ENCODE measurements around the gene ERGIC3.
"Not testable (repeated sequence)": the region's sequence is repeated elsewhere in the genome, so short reads cannot be mapped to it uniquely, and the experiment has no call there.

ERGIC3 gene

DNA sequence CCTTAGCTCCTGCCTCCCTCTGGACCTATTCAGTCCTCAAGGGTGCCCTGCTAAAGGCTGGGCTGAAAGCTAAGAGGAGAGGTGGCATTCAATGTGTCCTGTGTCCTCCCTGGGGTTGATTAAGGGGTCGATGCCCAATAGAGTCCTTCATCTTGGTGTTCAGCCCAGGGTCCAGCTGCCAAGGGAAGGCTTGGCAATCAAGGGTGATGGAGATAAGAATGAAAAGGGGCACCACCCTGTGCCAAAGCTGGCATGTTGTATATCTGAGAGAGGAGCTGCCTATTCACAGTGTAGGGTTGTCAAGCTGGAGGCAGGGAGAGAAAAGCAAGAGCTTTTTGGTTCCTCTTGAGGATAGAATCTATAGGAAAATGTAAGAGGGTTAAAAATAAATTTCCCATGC is 24.8 kb upstream of the ERGIC3 start:
- no peak for DNase-seq (ENCODE audit: extremely low spot score, insufficient read length, low read depth)
- no peak for FAIRE-seq

GRCh38 chr20:35517767-35518166 is 24.1 kb upstream of the ERGIC3 start:
- FAIRE-seq; DNase-seq (ENCODE audit: extremely low spot score, insufficient read length, low read depth): not testable (repeated sequence)

GRCh38 chr20:35518955-35519354 is 22.9 kb upstream of the ERGIC3 start:
- FAIRE-seq (no peak), DNase-seq (ENCODE audit: extremely low spot score, insufficient read length, low read depth) (no peak)

DNA sequence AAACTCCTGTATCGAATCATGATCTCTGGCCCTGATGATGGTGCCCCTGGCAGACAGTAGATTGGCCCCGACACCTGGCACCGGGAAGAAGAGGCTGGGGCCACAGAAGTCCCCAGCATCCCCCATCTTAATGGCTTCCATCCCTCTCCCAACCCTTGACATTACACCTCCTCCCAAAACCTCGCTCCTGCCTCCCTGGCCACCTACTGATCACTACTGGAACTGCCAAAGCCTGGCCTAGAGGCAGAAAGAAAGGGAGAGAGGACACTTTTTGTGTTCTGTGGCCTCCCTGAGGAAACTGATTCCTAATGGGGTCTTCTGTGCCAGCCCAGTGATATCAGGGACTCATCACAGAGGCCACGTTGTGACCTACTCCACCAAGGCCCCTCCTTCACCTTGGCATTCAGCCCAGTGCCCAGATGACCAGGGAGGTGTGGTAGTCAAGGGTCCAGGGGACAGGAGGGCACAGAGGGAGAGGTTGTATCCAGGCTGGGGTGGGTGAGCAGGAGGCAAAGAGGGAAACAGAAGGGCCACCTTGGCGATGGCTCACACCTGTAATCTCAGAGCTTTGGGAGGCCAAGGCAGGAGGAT is 18.5 kb upstream of the ERGIC3 start:
- FAIRE-seq (no peak), DNase-seq (ENCODE audit: extremely low spot score, insufficient read length, low read depth) (peak; percentile 22)

DNA sequence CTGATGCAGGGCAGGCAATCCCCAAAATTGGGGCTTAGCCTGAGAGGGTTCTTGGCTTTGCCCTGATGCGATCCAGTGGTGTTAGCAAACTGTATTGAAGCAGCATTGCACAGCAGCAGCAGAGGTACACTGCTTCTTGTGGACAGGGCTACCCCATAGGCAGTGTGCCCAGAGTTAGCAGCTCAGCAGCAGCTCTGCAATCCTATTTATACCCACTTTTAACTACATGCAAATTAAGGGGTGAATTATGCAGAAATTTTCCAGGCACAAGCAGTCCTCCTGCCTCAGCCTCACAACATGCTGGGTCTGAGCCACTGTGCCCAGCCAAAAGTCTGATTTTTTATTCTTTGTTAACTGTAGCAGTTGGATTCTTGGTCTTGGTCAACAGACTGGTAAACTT is 16.2 kb upstream of the ERGIC3 start:
- FAIRE-seq (no peak), DNase-seq (ENCODE audit: extremely low spot score, insufficient read length, low read depth) (no peak)

DNA sequence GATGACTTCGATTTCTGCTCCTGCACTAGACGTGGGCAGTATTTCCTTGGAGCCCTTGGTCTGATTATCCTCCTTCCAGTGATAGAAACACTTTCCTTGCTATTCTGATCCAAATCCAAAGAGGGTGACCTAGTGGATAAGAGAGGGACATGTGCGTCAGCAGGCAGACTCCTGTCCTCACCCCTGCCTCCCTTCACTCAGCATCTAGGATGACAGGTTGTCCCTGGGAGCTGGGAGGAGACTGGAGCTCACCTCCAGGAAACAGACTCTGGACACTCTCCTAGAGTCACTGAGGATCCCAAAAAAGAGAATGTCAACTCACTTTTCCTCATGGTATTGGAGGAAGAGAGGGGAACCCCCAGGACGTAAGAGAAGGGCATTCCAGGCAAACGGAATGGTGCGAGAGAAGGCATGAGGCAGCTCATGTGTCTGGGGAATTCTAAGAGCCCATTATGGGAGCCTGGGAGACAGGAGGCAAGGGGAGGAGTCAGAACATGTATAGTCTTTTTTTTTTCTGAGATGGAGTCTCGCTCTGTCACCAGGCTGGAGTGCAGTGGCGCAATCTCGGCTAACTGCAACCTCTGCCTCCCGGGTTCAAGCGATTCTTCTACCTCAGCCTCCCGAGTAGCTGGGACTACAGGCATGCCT is 14.6 kb upstream of the ERGIC3 start:
- no peak for DNase-seq (ENCODE audit: extremely low spot score, insufficient read length, low read depth)
- no peak for FAIRE-seq

DNA sequence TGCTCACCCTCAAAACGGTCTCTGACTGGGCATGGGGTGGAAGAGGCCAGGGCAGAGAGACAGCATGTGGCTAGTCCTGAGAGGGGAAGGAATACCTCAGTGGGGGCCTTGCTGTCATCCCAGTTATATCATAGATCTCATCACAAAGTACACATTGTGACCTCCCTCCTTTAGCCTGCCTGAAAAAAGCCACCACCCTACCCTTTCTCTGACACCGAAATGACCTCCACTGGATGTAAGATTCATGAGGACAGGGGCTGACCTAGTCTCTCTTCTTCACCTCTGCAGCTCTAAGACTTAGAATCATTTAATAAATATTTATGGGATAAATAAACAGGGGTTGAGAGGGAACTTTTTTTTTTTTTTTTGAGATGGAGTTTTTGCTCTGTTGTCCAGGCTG is 12.3 kb upstream of the ERGIC3 start, which contains the start of gene C20orf173:
TSS of gene C20orf173 (minus strand) at position 101 of the 400 bp plus-strand sequence. CDS start 279 bp downstream, outside the sequence.
- DNase-seq (ENCODE audit: extremely low spot score, insufficient read length, low read depth) (no peak), FAIRE-seq (no peak)

- DNase-seq (ENCODE audit: extremely low spot score, insufficient read length, low read depth) (no peak), FAIRE-seq (peak; percentile 33)
Observed at GRCh38 chr20:35539756-35540212, 2.1 kb upstream of the ERGIC3 start.

GRCh38 chr20:35541118-35541782 is 628 bp upstream of the ERGIC3 start:
- FAIRE-seq (no peak), DNase-seq (ENCODE audit: extremely low spot score, insufficient read length, low read depth) (no peak)

GRCh38 chr20:35542990-35543389 is 1.1 kb downstream of the ERGIC3 start:
- DNase-seq (ENCODE audit: extremely low spot score, insufficient read length, low read depth) (no peak), FAIRE-seq (no peak)

GRCh38 chr20:35544436-35544835 is 2.6 kb downstream of the ERGIC3 start:
- no peak for FAIRE-seq
- DNase-seq (ENCODE audit: extremely low spot score, insufficient read length, low read depth), result no peak

DNA sequence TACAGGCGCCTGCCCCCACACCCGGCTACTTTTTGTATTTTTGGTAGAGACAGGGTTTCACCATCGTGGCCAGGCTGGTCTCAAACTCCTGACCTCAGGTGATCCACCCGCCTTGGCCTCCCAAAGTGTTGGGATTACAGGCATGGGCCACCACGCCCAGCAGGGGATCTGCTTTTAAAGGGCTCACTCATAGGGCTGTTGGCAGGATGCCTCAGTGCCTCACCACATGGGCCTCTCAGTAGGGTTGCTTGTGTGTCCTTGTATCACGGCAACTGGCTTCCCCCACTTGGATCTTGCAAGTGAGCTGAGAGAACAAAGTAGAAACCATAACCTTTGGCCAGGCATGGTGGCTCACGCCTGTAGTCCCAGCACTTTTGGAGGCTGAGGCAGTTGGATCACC is 3.1 kb downstream of the ERGIC3 start:
- FAIRE-seq; DNase-seq (ENCODE audit: extremely low spot score, insufficient read length, low read depth): not testable (repeated sequence)

DNA sequence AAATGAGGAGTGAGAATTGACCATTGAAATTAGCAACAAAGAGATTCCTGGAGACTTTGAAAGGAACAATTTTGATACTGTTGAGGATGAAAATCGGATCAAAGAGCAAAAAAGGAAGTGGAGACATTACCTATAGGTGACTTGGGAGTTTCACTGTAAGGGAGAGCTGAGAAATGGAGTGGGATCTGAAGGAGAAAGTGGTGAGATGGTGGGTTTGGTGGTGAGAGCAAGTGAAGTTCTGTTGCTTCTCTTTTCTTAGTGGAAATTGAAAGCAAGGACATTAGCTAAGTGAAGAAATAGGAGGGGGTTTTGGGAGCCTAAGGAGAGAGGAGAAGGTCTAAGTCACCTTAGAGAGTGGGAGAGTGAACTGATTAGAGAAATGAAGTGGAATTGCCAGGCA is 4.2 kb downstream of the ERGIC3 start:
- FAIRE-seq (no peak), DNase-seq (ENCODE audit: extremely low spot score, insufficient read length, low read depth) (no peak)

DNA sequence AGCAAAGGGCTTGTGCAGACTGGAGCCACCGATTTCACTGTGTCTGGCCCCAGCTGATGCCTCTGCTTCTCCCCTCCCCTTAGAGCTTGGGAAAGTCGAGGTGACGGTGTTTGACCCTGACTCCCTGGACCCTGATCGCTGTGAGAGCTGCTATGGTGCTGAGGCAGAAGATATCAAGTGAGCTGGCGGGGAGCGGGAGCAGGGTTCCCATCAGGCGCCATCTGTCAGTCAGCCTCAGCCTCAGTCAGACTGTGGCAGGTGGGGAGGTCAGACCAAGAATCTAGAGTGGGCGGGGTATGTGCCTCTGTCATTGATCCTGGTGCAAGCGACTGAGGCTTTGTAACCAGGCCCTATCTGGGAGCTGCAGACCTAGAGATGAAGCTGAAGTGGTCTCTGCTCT is 5.5 kb downstream of the ERGIC3 start:
- FAIRE-seq, result no peak
- DNase-seq (ENCODE audit: extremely low spot score, insufficient read length, low read depth), result no peak

DNA sequence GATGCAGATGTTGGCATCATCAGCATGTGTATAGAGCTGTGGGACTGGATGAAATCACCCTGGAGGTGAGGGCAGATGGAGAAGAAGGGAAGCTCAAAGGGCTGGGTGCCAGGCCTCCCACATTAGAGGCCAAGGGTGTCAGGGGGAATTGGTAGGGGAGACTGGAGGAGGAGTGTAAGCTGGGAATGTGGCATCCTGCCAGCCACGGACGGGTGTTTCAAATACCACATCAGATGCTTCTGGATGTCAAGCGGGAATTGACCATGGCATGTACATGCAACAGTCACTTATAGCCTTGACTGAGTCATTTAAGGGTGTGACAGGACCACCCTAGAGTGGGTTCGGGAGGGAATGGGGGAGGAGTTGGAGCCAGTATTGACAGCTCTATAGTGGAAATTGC is 9.6 kb downstream of the ERGIC3 start:
- DNase-seq (ENCODE audit: extremely low spot score, insufficient read length, low read depth) (no peak), FAIRE-seq (no peak)

DNA sequence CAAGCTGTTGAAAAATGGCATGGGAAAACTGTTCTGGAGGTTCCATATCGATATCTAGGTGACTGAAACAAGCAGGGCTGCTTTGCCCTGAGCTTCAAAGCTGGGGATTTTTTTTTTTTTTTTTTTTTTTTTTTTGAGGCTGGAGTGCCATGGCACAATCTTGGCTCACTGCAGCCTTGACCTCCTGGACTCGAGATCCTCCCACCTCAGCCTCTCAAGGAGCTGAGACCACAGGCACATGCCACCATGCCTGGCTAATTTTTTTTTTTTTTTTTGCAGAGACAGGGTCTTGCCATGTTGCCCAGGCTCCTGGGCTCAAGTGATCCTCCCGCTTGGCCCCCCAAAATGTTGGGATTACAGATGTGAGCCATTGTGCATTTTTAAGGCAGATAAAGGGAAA is 11.0 kb downstream of the ERGIC3 start:
- no peak for DNase-seq (ENCODE audit: extremely low spot score, insufficient read length, low read depth)
- FAIRE-seq, result no peak

- not testable (repeated sequence) for DNase-seq (ENCODE audit: extremely low spot score, insufficient read length, low read depth); FAIRE-seq
Observed at GRCh38 chr20:35555461-35555860, 13.6 kb downstream of the ERGIC3 start.

- DNase-seq (ENCODE audit: extremely low spot score, insufficient read length, low read depth), result no peak
- FAIRE-seq, result no peak
Observed at GRCh38 chr20:35555951-35556645, 14.2 kb downstream of the ERGIC3 start.

DNA sequence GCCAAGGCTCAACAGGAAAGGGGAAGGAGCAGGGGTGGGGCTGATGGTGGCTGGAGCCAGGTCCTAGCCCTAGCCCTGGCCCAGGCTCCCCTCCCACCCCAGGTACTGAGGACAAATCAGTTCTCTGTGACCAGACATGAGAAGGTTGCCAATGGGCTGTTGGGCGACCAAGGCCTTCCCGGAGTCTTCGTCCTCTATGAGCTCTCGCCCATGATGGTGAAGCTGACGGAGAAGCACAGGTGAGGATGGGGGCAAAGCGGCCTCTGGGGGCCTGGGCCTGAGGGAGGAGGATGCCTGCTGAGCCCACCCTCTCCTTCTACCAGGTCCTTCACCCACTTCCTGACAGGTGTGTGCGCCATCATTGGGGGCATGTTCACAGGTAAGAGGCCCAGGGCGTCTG is 15.0 kb downstream of the ERGIC3 start:
- FAIRE-seq (no peak), DNase-seq (ENCODE audit: extremely low spot score, insufficient read length, low read depth) (no peak)

- FAIRE-seq (no peak), DNase-seq (ENCODE audit: extremely low spot score, insufficient read length, low read depth) (no peak)
Observed at GRCh38 chr20:35558451-35558850, 16.6 kb downstream of the ERGIC3 start.
